Measurements from ENCODE around the gene FLNB.

FLNB gene

GRCh38 chr3:58134468-58134867, 126.2 kb downstream of the FLNB start:
- Histone ChIP-seq H3K9me3 (no peaks in the 10 kb centered on the region), H3K27me3 (no peaks in the 10 kb centered on the region), H3K36me3 (no peaks in the 10 kb centered on the region), H3K4me1 (ENCODE audit: control insufficient read depth in 1 of 2, insufficient read depth in 1 of 2, low read depth in 1 of 2, low read length in 1 of 2) (no peaks in the 10 kb centered on the region), H3K4me3 (ENCODE audit: low read depth in 1 of 2, low read length in 1 of 2) (no peak overlapping the region), H3K27ac (no peak overlapping the region)
- no peak for TF ChIP-seq CTCF (IDR thresholded peaks at IDR 0.05)

GRCh38 chr3:58135712-58136543, 127.7 kb downstream of the FLNB start:
- no peaks in the 10 kb centered on the region for H3K4me1 ChIP-seq (ENCODE audit: control insufficient read depth in 1 of 2, insufficient read depth in 1 of 2, low read depth in 1 of 2, low read length in 1 of 2)
- H3K9me3 ChIP-seq, result no peaks in the 10 kb centered on the region
- no peaks in the 10 kb centered on the region for H3K36me3 ChIP-seq
- no peak for TF ChIP-seq CTCF (IDR thresholded peaks at IDR 0.05)
- H3K4me3 ChIP-seq (ENCODE audit: low read depth in 1 of 2, low read length in 1 of 2), result no peak overlapping the region
- no peak overlapping the region for H3K27ac ChIP-seq
- H3K27me3 ChIP-seq, result no peaks in the 10 kb centered on the region

GRCh38 chr3:58137306-58137705, 129.1 kb downstream of the FLNB start:
- Histone ChIP-seq H3K4me1 (ENCODE audit: control insufficient read depth in 1 of 2, insufficient read depth in 1 of 2, low read depth in 1 of 2, low read length in 1 of 2) (no peaks in the 10 kb centered on the region), H3K27ac (no peak overlapping the region), H3K4me3 (ENCODE audit: low read depth in 1 of 2, low read length in 1 of 2) (no peak overlapping the region), H3K9me3 (no peaks in the 10 kb centered on the region), H3K36me3 (no peaks in the 10 kb centered on the region), H3K27me3 (no peaks in the 10 kb centered on the region)
- TF ChIP-seq CTCF (IDR thresholded peaks at IDR 0.05), result no peak

- Histone ChIP-seq H3K27ac (no peak overlapping the region), H3K36me3 (no peaks in the 10 kb centered on the region), H3K9me3 (no peaks in the 10 kb centered on the region), H3K4me1 (ENCODE audit: control insufficient read depth in 1 of 2, insufficient read depth in 1 of 2, low read depth in 1 of 2, low read length in 1 of 2) (no peaks in the 10 kb centered on the region), H3K27me3 (no peaks in the 10 kb centered on the region), H3K4me3 (ENCODE audit: low read depth in 1 of 2, low read length in 1 of 2) (no peak overlapping the region)
- TF ChIP-seq CTCF (IDR thresholded peaks at IDR 0.05), result no peak
Observed at GRCh38 chr3:58141766-58142345, 133.6 kb downstream of the FLNB start.

- no peak overlapping the region for H3K4me3 ChIP-seq (ENCODE audit: low read depth in 1 of 2, low read length in 1 of 2)
- TF ChIP-seq CTCF (IDR thresholded peaks at IDR 0.05), result no peak
- no peaks in the 10 kb centered on the region for H3K27me3 ChIP-seq
- no peaks in the 10 kb centered on the region for H3K36me3 ChIP-seq
- H3K27ac ChIP-seq, result no peak overlapping the region
- H3K9me3 ChIP-seq, result no peaks in the 10 kb centered on the region
- no peaks in the 10 kb centered on the region for H3K4me1 ChIP-seq (ENCODE audit: control insufficient read depth in 1 of 2, insufficient read depth in 1 of 2, low read depth in 1 of 2, low read length in 1 of 2)
Observed at GRCh38 chr3:58143417-58144055, 135.3 kb downstream of the FLNB start.
